Activated CD4-positive, alpha-beta memory T cell treated with anti-CD3 and anti-CD28 coated beads, Interleukin-2, amount 10 ng/mL, durations not matched to agents 7 days and 5 days (primary cell): ENCODE data around the gene CELF5. TPM values are rescaled to one million over a fixed set of nuclear protein-coding genes. Genes with fewer than 3 reads are reported as not detected.

ENCODE experiments used
- total RNA-seq, 2 experiments: library from RNA; stranded (reverse); gene quantifications; one replicate each; pipeline ENCODE4 v1.2.3, GENCODE V29; 2021

CELF5 gene
- total RNA-seq, 2 experiments from 2014 or later = 0.25 to 0.43 TPM

Other genes starting within 250 kb of the CELF5 start
- gene TLE6, start 247.1 kb upstream of the CELF5 start, total RNA-seq = 1 to 10 TPM; 1.1 to 2.0 TPM
- gene TLE2, start 195.4 kb upstream of the CELF5 start, total RNA-seq = 1 to 10 TPM; 1.3 to 1.4 TPM
- 100 to 1,000 TPM; 712 to 724 TPM for gene TLE5, start 162.2 kb upstream of the CELF5 start, total RNA-seq
- under 1 TPM; 0.63 to 0.78 TPM for gene GNA11, start 130.3 kb upstream of the CELF5 start, total RNA-seq
- 100 to 1,000 TPM; 140 TPM for gene GNA15, start 88.6 kb upstream of the CELF5 start, total RNA-seq
- 100 to 1,000 TPM; 275 to 280 TPM for gene S1PR4, start 45.9 kb upstream of the CELF5 start, total RNA-seq
- 10 to 100 TPM; 49.6 to 52.0 TPM for gene NCLN, start 38.7 kb upstream of the CELF5 start, total RNA-seq
- 10 to 100 TPM; 12.6 to 13.1 TPM for gene NFIC, start 141.9 kb downstream of the CELF5 start, total RNA-seq